Measurements from ENCODE around the gene YY1AP1. TPM values are rescaled to one million over a fixed set of nuclear protein-coding genes. Genes with fewer than 3 reads are reported as not detected.
"Not testable (repeated sequence)": the region's sequence is repeated elsewhere in the genome, so short reads cannot be mapped to it uniquely, and the experiment has no call there.

Gene YY1AP1
- total RNA-seq, 1 experiment from 2014 or later, result 57.5 TPM

DNA sequence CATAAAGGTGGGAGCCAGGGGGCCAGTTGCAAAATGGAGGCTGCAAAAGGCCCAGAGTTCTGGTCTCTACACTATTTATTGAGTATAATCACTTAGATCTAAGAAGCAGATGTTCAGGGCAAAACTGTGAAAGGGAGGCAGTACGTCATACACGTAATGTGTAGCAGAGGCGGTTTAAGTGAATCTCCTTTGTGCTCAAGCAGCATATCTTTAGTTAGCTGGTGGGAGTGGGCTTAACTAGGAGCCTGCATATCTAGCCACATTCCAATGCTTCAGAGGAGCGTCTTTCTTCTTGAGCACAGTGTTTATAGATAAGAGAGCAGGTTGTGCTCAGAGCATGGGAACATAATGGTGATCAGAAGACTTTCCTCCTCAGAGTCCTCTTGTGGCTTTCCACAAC is 10.5 kb upstream of the YY1AP1 start:
- H3K18ac ChIP-seq (ENCODE audit: insufficient read length, low read depth, low read length); H3K27me3 Mint-ChIP-seq (ENCODE audit: low read depth); H2BK20ac ChIP-seq (ENCODE audit: low read depth, low read length, poor library complexity, severe bottlenecking); H2BK120ac ChIP-seq (ENCODE audit: low read depth, low read length, poor library complexity, severe bottlenecking); H3K9me3 ChIP-seq (ENCODE audit: control insufficient read depth, low read depth, low read length); H3T11ph ChIP-seq (ENCODE audit: low read length); H4K5ac ChIP-seq (ENCODE audit: insufficient read length, low read depth, low read length); H2AFZ ChIP-seq (ENCODE audit: low read length); H3K23me2 ChIP-seq (ENCODE audit: insufficient read length, low read depth, low read length, poor library complexity, severe bottlenecking); H3K23ac ChIP-seq (ENCODE audit: insufficient read length, low read depth, low read length); H3K4me1 ChIP-seq (ENCODE audit: insufficient read depth, low read length); H2AK5ac ChIP-seq (ENCODE audit: insufficient read length, low read length); H3K14ac ChIP-seq (ENCODE audit: insufficient read depth, low read length); H3K27me3 ChIP-seq (ENCODE audit: insufficient read depth, low read length); H3K4me2 ChIP-seq (ENCODE audit: insufficient read depth, insufficient read length, low read length); H4K8ac ChIP-seq (replicated peaks; ENCODE audit: insufficient read length, low read depth, low read length); DNase-seq; H3K56ac ChIP-seq (ENCODE audit: insufficient read length, low read depth, low read length); H2BK12ac ChIP-seq (ENCODE audit: insufficient read length, low read depth, low read length); H2BK15ac ChIP-seq (ENCODE audit: low read depth, low read length); H4K20me1 ChIP-seq (ENCODE audit: control insufficient read depth, insufficient read depth, insufficient read length); H3K4me3 Mint-ChIP-seq; H2BK5ac ChIP-seq (ENCODE audit: insufficient read length, low read length); H3K9ac ChIP-seq (ENCODE audit: extremely low read depth, insufficient read length, low read length); H4K91ac ChIP-seq (ENCODE audit: insufficient read length, low read depth, low read length); H3K4ac ChIP-seq (ENCODE audit: low read depth, low read length): not testable (repeated sequence)
- peaks cover 33 to 46% (median 43%) of the 10 kb centered on the region in 3 experiments for H3K36me3 Mint-ChIP-seq (ENCODE audit: insufficient read depth in 1 of 3, low read depth in 3 of 3)
- Histone ChIP-seq H3K27ac (ENCODE audit: insufficient read length, low read depth, low read length) (peak overlapping the region; percentile 26), H3K79me2 (ENCODE audit: insufficient read depth, low read length) (peaks cover 13% of the 10 kb centered on the region; the same call in 1 of the 2 replicates), H3K79me1 (ENCODE audit: insufficient read depth, low read depth, low read length, poor library complexity, severe bottlenecking) (peaks cover 14% of the 10 kb centered on the region)
- WGBS (ENCODE audit: extremely low coverage, insufficient read length, low lambda C conversion rate), result no CpG with 5 or more reads among the region's 4 CpGs
- peak overlapping the region in 2 of 3 experiments; percentile 36 to 76; a peak in 4 of 7 replicates for H3K27ac Mint-ChIP-seq
- H3K9me3 Mint-ChIP-seq, result peaks cover 22 to 24% of the 10 kb centered on the region in 2 experiments
- peaks cover 35 to 38% of the 10 kb centered on the region in 2 experiments for H3K4me1 Mint-ChIP-seq

All from H9 (cell line).